H9 (cell line): Measurements from ENCODE around the gene GRIK3. TPM values are rescaled to one million over a fixed set of nuclear protein-coding genes. Genes with fewer than 3 reads are reported as not detected.

Source experiments
- DNase-seq: peaks from one replicate; pipeline ENCODE4 v3.0.0-alpha.2; 2017
- H2AFZ ChIP-seq: one replicate; pipeline ENCODE4 v1.6.1; 2013; ENCODE audit warnings: mild to moderate bottlenecking, low read length, control low read depth, moderate library complexity
- H2AK5ac ChIP-seq: 2 replicates; pipeline ENCODE4 v1.6.1; 2013; ENCODE audit warnings: low read length, control low read depth, mixed read lengths; ENCODE audit not compliant: insufficient read length
- H2BK120ac ChIP-seq: one replicate; pipeline ENCODE4 v1.6.1; 2013; ENCODE audit warnings: low read depth, mild to moderate bottlenecking, low read length, control low read depth, inconsistent platforms; ENCODE audit not compliant: poor library complexity, severe bottlenecking
- H2BK12ac ChIP-seq: 2 replicates; pipeline ENCODE4 v1.6.1; 2013; ENCODE audit warnings: low read length, control low read depth, mixed read lengths, low read depth; ENCODE audit not compliant: insufficient read length
- H2BK15ac ChIP-seq: 2 replicates; pipeline ENCODE4 v1.6.1; 2013; ENCODE audit warnings: low read depth, low read length, control low read depth
- H2BK20ac ChIP-seq: one replicate; pipeline ENCODE4 v1.6.1; 2013; ENCODE audit warnings: low read depth, mild to moderate bottlenecking, low read length, control low read depth, inconsistent platforms; ENCODE audit not compliant: poor library complexity, severe bottlenecking
- H2BK5ac ChIP-seq: 2 replicates; pipeline ENCODE4 v1.6.1; 2013; ENCODE audit warnings: low read length, control low read depth, mixed read lengths; ENCODE audit not compliant: insufficient read length
- H3K14ac ChIP-seq: 2 replicates; pipeline ENCODE4 v1.6.1; 2013; ENCODE audit warnings: low read length, control low read depth; ENCODE audit not compliant: insufficient read depth
- H3K18ac ChIP-seq: 2 replicates; pipeline ENCODE4 v1.6.1; 2013; ENCODE audit warnings: low read depth, mild to moderate bottlenecking, mixed read lengths, low read length, control low read depth; ENCODE audit not compliant: insufficient read length
- H3K23ac ChIP-seq: 2 replicates; pipeline ENCODE4 v1.6.1; 2013; ENCODE audit warnings: low read length, control low read depth, mixed read lengths, low read depth; ENCODE audit not compliant: insufficient read length
- H3K23me2 ChIP-seq: 2 replicates; pipeline ENCODE4 v1.6.1; 2013; ENCODE audit warnings: low read depth, mild to moderate bottlenecking, mixed read lengths, low read length, control low read depth; ENCODE audit not compliant: insufficient read length, poor library complexity, severe bottlenecking
- H3K27ac ChIP-seq: 2 replicates; pipeline ENCODE4 v1.5.1; 2013; ENCODE audit warnings: low read length, control low read depth, mixed read lengths, low read depth; ENCODE audit not compliant: insufficient read length
- H3K27me3 ChIP-seq: 2 replicates; pipeline ENCODE4 v1.6.1; 2013; ENCODE audit warnings: low read length, control low read depth, inconsistent platforms; ENCODE audit not compliant: insufficient read depth
- H3K4ac ChIP-seq: 2 replicates; pipeline ENCODE4 v1.6.1; 2013; ENCODE audit warnings: low read depth, mild to moderate bottlenecking, control low read depth, inconsistent platforms, low read length, moderate library complexity
- H3K4me1 ChIP-seq: 2 replicates; pipeline ENCODE4 v1.6.1; 2013; ENCODE audit warnings: low read length, control low read depth, inconsistent platforms; ENCODE audit not compliant: insufficient read depth
- H3K4me2 ChIP-seq: 2 replicates; pipeline ENCODE4 v1.6.1; 2013; ENCODE audit warnings: low read length, control low read depth, mixed read lengths; ENCODE audit not compliant: insufficient read length, insufficient read depth
- H3K56ac ChIP-seq: 2 replicates; pipeline ENCODE4 v1.6.1; 2013; ENCODE audit warnings: low read depth, mild to moderate bottlenecking, mixed read lengths, low read length, control low read depth; ENCODE audit not compliant: insufficient read length
- H3K79me1 ChIP-seq: 2 replicates; pipeline ENCODE4 v1.6.1; 2013; ENCODE audit warnings: low read depth, mild to moderate bottlenecking, moderate library complexity, low read length, control low read depth, inconsistent platforms; ENCODE audit not compliant: insufficient read depth, poor library complexity, severe bottlenecking
- H3K79me2 ChIP-seq: 2 replicates; pipeline ENCODE4 v1.6.1; 2013; ENCODE audit warnings: low read length, control low read depth, inconsistent platforms; ENCODE audit not compliant: insufficient read depth
- H3K9ac ChIP-seq: 2 replicates; pipeline ENCODE4 v1.6.1; 2013; ENCODE audit warnings: low read length, control low read depth, mixed read lengths; ENCODE audit not compliant: insufficient read length; ENCODE audit errors: extremely low read depth
- H3K9me3 ChIP-seq: one replicate; pipeline ENCODE4 v1.6.1; 2013; ENCODE audit warnings: low read depth, low read length, inconsistent platforms; ENCODE audit not compliant: control insufficient read depth
- H3T11ph ChIP-seq: one replicate; pipeline ENCODE4 v1.6.1; 2013; ENCODE audit warnings: mild to moderate bottlenecking, low read length, control low read depth, inconsistent platforms
- H4K20me1 ChIP-seq: one replicate; pipeline ENCODE4 v1.6.1; 2013; ENCODE audit not compliant: control insufficient read depth, insufficient read length, insufficient read depth
- H4K5ac ChIP-seq: 2 replicates; pipeline ENCODE4 v1.6.1; 2013; ENCODE audit warnings: low read depth, mild to moderate bottlenecking, mixed read lengths, low read length, control low read depth; ENCODE audit not compliant: insufficient read length
- H4K8ac ChIP-seq: replicated peaks from 2 replicates; pipeline ENCODE4 v1.6.1; 2013; ENCODE audit warnings: low read length, control low read depth, mixed read lengths, low read depth; ENCODE audit not compliant: insufficient read length
- H4K91ac ChIP-seq: 2 replicates; pipeline ENCODE4 v1.6.1; 2013; ENCODE audit warnings: low read depth, mild to moderate bottlenecking, moderate library complexity, mixed read lengths, low read length, control low read depth; ENCODE audit not compliant: insufficient read length
- H3K27ac Mint-ChIP-seq, 3 experiments: 2 replicates in 2 of 3; 3 replicates in 1 of 3; pipeline ENCODE4 v1.8.0; 2020 to 2021; ENCODE audit warnings: mixed read lengths in 3 of 3, mild to moderate bottlenecking in 1 of 3, moderate library complexity in 1 of 3
- H3K27me3 Mint-ChIP-seq: 2 replicates; pipeline ENCODE4 v1.8.0; 2021; ENCODE audit warnings: low read depth, mild to moderate bottlenecking, moderate library complexity, mixed read lengths
- H3K36me3 Mint-ChIP-seq, 3 experiments: 2 replicates in 2 of 3; 3 replicates in 1 of 3; pipeline ENCODE4 v1.8.0; 2020 to 2021; ENCODE audit warnings: low read depth in 3 of 3, mixed read lengths in 3 of 3; ENCODE audit not compliant: insufficient read depth in 1 of 3
- H3K4me1 Mint-ChIP-seq, 2 experiments: 2 replicates each; pipeline ENCODE4 v1.8.0; 2020; ENCODE audit warnings: mixed read lengths in 2 of 2
- H3K4me3 Mint-ChIP-seq, 2 experiments: 2 replicates in 1 of 2; 3 replicates in 1 of 2; pipeline ENCODE4 v1.8.0; 2020 to 2021; ENCODE audit warnings: mild to moderate bottlenecking in 2 of 2, mixed read lengths in 2 of 2, moderate library complexity in 1 of 2
- H3K9me3 Mint-ChIP-seq, 2 experiments: 2 replicates in 1 of 2; 3 replicates in 1 of 2; pipeline ENCODE4 v1.8.0; 2020; ENCODE audit warnings: mild to moderate bottlenecking in 2 of 2, mixed read lengths in 2 of 2, moderate library complexity in 1 of 2
- WGBS: extraction: QIAGEN DNeasy Blood & Tissue Kit; methylation state at CpG from one replicate; pipeline ENCODE4 v1.1.7; 2013; ENCODE audit warnings: missing lambda C conversion rate, low lambda C conversion rate, mixed read lengths; ENCODE audit not compliant: insufficient read length; ENCODE audit errors: extremely low coverage; 5-methylcytosine and 5-hydroxymethylcytosine counted together
- total RNA-seq: library from RNA; stranded (reverse); gene quantifications from 2 replicates; pipeline ENCODE4 v1.2.1, GENCODE V29; 2021
- TF ChIP-seq, protein P1 (sequence below): fragments of 200-600 bp; sonication (generic); conservative IDR thresholded peaks from 3 replicates; pipeline ENCODE4 v1.8.0; 2021; ENCODE audit warnings: antibody characterized with exemption, mild to moderate bottlenecking

GRIK3 gene
- total RNA-seq, 1 experiment from 2014 or later, result 1.7 TPM

DNA sequence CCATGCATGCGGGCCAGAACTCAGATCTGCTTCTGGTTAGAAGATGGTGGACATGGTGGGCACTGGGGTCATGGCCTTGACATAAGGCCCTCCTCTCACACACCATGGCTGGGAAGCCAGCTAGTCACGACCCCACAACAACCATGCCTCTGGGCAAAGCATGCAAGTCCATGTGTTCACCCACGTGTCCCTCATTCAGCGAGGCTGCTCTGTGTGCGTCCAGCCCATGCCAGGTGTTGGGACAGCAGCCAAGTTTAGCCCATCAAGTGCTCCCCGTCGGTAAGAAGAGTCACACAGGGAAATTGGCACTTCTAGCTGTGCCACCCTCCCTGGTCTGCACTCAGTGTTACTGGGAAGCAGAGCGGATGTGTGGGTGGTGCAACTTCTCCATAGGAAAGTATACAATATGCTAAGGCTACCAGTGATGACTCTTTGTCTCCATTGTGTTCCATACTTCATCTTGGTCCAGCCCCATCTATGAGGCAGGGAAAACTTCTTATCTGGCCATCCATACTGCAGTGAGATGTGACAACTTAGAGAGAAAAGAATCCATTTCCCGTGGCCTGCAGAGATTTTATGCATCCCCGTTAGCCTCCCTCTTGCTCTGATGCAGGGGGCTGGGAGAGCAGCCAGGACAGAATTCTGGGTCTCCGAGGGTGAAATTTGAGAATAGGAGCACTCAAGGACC is 198.0 kb downstream of the GRIK3 start:
- Histone ChIP-seq H2BK20ac (no peak overlapping the region), H4K20me1 (no peaks in the 10 kb centered on the region), H3K4me2 (no peak overlapping the region), H2AFZ (no peak overlapping the region), H4K91ac (no peak overlapping the region), H3K9me3 (no peaks in the 10 kb centered on the region), H3K23me2 (no peaks in the 10 kb centered on the region), H2BK12ac (no peak overlapping the region), H2BK120ac (no peak overlapping the region), H3K4ac (no peak overlapping the region), H3K9ac (no peak overlapping the region), H4K8ac (no peak overlapping the region), H3K4me1 (no peaks in the 10 kb centered on the region), H3T11ph (no peak overlapping the region), H2AK5ac (no peak overlapping the region), H2BK5ac (no peak overlapping the region), H3K18ac (no peak overlapping the region), H3K14ac (no peak overlapping the region), H2BK15ac (no peak overlapping the region), H3K23ac (no peak overlapping the region), H3K79me2 (no peaks in the 10 kb centered on the region), H4K5ac (no peak overlapping the region), H3K79me1 (no peaks in the 10 kb centered on the region), H3K27ac (no peak overlapping the region), H3K27me3 (no peaks in the 10 kb centered on the region), H3K56ac (no peak overlapping the region)
- H3K36me3 Mint-ChIP-seq, result no peaks in the 10 kb centered on the region
- H3K27ac Mint-ChIP-seq, result no peak overlapping the region
- peaks cover 7% of the 10 kb centered on the region for H3K27me3 Mint-ChIP-seq
- H3K4me3 Mint-ChIP-seq, result no peak overlapping the region; a peak in 1 of 5 replicates
- TF ChIP-seq, protein P1, sequence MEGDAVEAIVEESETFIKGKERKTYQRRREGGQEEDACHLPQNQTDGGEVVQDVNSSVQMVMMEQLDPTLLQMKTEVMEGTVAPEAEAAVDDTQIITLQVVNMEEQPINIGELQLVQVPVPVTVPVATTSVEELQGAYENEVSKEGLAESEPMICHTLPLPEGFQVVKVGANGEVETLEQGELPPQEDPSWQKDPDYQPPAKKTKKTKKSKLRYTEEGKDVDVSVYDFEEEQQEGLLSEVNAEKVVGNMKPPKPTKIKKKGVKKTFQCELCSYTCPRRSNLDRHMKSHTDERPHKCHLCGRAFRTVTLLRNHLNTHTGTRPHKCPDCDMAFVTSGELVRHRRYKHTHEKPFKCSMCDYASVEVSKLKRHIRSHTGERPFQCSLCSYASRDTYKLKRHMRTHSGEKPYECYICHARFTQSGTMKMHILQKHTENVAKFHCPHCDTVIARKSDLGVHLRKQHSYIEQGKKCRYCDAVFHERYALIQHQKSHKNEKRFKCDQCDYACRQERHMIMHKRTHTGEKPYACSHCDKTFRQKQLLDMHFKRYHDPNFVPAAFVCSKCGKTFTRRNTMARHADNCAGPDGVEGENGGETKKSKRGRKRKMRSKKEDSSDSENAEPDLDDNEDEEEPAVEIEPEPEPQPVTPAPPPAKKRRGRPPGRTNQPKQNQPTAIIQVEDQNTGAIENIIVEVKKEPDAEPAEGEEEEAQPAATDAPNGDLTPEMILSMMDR, result no peak
- no peak for DNase-seq
- H3K4me1 Mint-ChIP-seq, result peaks cover 16 to 30% of the 10 kb centered on the region in 2 experiments
- H3K9me3 Mint-ChIP-seq, result no peaks in the 10 kb centered on the region; a peak in 1 of 5 replicates
- no CpG with 5 or more reads among the region's 11 CpGs for WGBS
